ENCODE results near the gene ZNF598. TPM values are rescaled to one million over a fixed set of nuclear protein-coding genes. Genes with fewer than 3 reads are reported as not detected.

The ZNF598 gene
- total RNA-seq, 2 donors from 2014 or later: 65.8 to 68.5 TPM

DNA sequence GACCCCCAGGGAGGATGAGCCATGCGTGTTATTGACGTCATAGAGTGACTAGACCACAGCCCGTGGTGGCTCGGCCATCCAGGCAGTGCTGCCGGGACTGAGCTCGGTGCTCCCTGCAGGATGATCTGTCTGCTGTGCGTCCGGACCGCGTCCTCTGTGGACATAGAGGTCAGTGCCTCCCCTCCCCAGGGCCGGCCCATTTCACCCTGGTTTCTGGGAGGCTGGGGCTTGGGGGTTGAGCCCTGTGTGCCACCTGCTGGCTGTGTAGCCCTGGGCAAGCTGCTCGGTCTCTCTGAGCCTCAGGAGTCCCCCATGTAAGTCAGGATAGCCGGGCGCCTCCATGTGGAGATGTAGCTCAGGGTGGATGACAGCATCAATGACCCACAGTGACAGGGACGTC, 46.5 kb upstream of the ZNF598 start:
- H3K36me3 ChIP-seq: peaks cover 35% of the 10 kb centered on the region
- no peak overlapping the region for H3K27ac ChIP-seq
- no peaks in the 10 kb centered on the region for H3K9me3 ChIP-seq
- H3K4me1 ChIP-seq (ENCODE audit: control insufficient read depth in 1 of 2, low read depth in 2 of 2): no peaks in the 10 kb centered on the region
- H3K27me3 ChIP-seq (replicated peaks; ENCODE audit: insufficient read depth): no peaks in the 10 kb centered on the region
- no peak overlapping the region for H3K4me3 ChIP-seq
- DNase-seq (ENCODE audit: low spot score): no peak
- TF ChIP-seq, protein P1, sequence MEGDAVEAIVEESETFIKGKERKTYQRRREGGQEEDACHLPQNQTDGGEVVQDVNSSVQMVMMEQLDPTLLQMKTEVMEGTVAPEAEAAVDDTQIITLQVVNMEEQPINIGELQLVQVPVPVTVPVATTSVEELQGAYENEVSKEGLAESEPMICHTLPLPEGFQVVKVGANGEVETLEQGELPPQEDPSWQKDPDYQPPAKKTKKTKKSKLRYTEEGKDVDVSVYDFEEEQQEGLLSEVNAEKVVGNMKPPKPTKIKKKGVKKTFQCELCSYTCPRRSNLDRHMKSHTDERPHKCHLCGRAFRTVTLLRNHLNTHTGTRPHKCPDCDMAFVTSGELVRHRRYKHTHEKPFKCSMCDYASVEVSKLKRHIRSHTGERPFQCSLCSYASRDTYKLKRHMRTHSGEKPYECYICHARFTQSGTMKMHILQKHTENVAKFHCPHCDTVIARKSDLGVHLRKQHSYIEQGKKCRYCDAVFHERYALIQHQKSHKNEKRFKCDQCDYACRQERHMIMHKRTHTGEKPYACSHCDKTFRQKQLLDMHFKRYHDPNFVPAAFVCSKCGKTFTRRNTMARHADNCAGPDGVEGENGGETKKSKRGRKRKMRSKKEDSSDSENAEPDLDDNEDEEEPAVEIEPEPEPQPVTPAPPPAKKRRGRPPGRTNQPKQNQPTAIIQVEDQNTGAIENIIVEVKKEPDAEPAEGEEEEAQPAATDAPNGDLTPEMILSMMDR (IDR thresholded peaks at IDR 0.05): no peak
- no peak for ATAC-seq (ENCODE audit: insufficient number of reproducible peaks, low FRiP score, low read depth)

DNA sequence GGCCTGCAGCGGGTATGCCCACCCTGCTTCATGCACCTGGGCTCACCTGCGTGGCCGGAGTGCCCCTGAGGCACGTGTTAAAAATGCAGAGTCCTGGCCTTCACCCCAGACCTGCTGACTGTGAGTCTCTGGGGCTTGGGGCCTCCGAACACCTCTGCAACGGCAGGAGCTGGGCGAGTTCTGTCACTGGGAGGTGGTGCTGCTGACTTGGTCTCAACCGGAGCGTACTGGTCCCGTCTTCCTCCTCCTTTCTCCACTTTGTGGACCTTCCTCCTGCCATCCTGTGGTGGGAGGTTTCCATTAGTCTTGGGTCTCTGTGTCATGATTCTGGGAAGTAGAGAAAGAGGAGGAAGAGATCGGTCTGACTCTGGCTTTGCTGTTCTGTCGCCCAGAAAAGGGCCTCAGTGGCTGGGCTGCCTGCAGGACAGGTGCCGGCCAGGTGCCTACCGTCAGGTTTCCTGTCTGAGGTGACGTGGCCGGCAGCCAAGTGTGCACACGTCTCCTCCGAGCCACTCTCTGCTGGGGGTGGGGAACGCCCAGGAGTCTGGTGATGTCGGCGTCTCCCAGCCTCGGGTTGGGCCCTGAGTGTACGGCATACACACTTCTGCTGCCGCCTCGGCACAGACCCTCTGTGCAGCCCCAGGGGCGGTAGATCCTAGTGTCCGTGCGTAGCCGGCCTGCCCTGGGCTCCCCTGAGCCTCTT, 45.1 kb upstream of the ZNF598 start:
- Histone ChIP-seq H3K27ac (no peak overlapping the region), H3K36me3 (peaks cover 38% of the 10 kb centered on the region)

GRCh38 chr16:2053897-2054296, 44.3 kb upstream of the ZNF598 start:
- Histone ChIP-seq H3K9me3 (no peaks in the 10 kb centered on the region), H3K4me1 (ENCODE audit: control insufficient read depth in 1 of 2, low read depth in 2 of 2) (peaks cover 2 to 3% of the 10 kb centered on the region in 2 donors), H3K4me3 (no peak overlapping the region), H3K36me3 (peaks cover 38% of the 10 kb centered on the region), H3K27me3 (replicated peaks; ENCODE audit: insufficient read depth) (no peaks in the 10 kb centered on the region), H3K27ac (no peak overlapping the region)
- ATAC-seq (ENCODE audit: insufficient number of reproducible peaks, low FRiP score, low read depth) (no peak), DNase-seq (ENCODE audit: low spot score) (no peak)
- TF ChIP-seq, protein P1 (IDR thresholded peaks at IDR 0.05): no peak

More for the DNA sequence above, 45.1 kb upstream of the ZNF598 start:
- H3K27me3 ChIP-seq (replicated peaks; ENCODE audit: insufficient read depth): no peaks in the 10 kb centered on the region
- no peaks in the 10 kb centered on the region for H3K9me3 ChIP-seq
- no peaks in the 10 kb centered on the region for H3K4me1 ChIP-seq (ENCODE audit: control insufficient read depth in 1 of 2, low read depth in 2 of 2)
- H3K4me3 ChIP-seq: no peak overlapping the region
- DNase-seq (ENCODE audit: low spot score): no peak
- TF ChIP-seq, protein P1 (IDR thresholded peaks at IDR 0.05): no peak
- no peak for ATAC-seq (ENCODE audit: insufficient number of reproducible peaks, low FRiP score, low read depth)

DNA sequence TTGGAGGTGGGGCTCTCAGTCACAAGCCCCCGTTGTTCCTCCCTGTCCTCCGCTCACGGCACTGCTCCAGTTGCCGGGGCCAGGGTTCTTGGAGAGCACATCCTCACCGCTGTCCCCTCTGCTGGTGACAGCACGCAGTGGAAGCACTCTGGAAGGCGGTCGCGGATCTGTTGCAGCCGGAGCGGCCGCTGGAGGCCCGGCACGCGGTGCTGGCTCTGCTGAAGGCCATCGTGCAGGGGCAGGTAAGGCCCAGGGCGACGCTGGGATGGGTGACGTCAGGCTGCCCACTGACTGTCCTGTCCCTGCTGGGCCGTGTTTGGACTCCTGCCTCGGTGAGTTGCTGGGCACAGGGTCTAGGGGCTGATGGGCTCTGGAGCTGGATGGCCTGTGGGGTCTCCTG, 43.6 kb upstream of the ZNF598 start:
- Histone ChIP-seq H3K4me3 (no peak overlapping the region), H3K4me1 (ENCODE audit: control insufficient read depth in 1 of 2, low read depth in 2 of 2) (peaks cover 6 to 10% of the 10 kb centered on the region in 2 donors), H3K27me3 (replicated peaks; ENCODE audit: insufficient read depth) (no peaks in the 10 kb centered on the region), H3K36me3 (peaks cover 33% of the 10 kb centered on the region), H3K9me3 (no peaks in the 10 kb centered on the region), H3K27ac (no peak overlapping the region)
- TF ChIP-seq, protein P1 (IDR thresholded peaks at IDR 0.05): no peak
- DNase-seq (ENCODE audit: low spot score) (no peak), ATAC-seq (ENCODE audit: insufficient number of reproducible peaks, low FRiP score, low read depth) (no peak)

- Histone ChIP-seq H3K27me3 (replicated peaks; ENCODE audit: insufficient read depth) (no peaks in the 10 kb centered on the region), H3K4me1 (ENCODE audit: control insufficient read depth in 1 of 2, low read depth in 2 of 2) (peaks cover 14 to 40% of the 10 kb centered on the region in 2 donors), H3K9me3 (no peaks in the 10 kb centered on the region), H3K4me3 (peak overlapping the region; percentile 86), H3K27ac (peak overlapping the region in 1 of 2 donors; percentile 58), H3K36me3 (peaks cover 12% of the 10 kb centered on the region)
- no peak for ATAC-seq (ENCODE audit: insufficient number of reproducible peaks, low FRiP score, low read depth)
- TF ChIP-seq, protein P1 (IDR thresholded peaks at IDR 0.05): no peak
- no peak for DNase-seq (ENCODE audit: low spot score)
These were observed 38.5 kb upstream of the ZNF598 start for GRCh38 chr16:2048116-2048543.
